SU-DHL-6 (cell line): ENCODE results near the gene ANTXR1.

Experiments used
- EZH2phosphoT487 ChIP-seq: fragments of 200-600 bp; sonication (generic), shearing (Covaris generic); conservative IDR thresholded peaks from 2 replicates; pipeline ENCODE4 v1.6.1; 2018; ENCODE audit warnings: mild to moderate bottlenecking, antibody characterized with exemption, low read length, moderate library complexity, mixed read lengths
- TF ChIP-seq, protein P1 (sequence below): fragments of 200-600 bp; sonication (generic); IDR thresholded peaks from one replicate; pipeline ENCODE4 v1.5.1; 2017; ENCODE audit warnings: antibody characterized with exemption, mild to moderate bottlenecking, low read length, moderate library complexity; ENCODE audit not compliant: insufficient read depth, poor library complexity, severe bottlenecking

DNA sequence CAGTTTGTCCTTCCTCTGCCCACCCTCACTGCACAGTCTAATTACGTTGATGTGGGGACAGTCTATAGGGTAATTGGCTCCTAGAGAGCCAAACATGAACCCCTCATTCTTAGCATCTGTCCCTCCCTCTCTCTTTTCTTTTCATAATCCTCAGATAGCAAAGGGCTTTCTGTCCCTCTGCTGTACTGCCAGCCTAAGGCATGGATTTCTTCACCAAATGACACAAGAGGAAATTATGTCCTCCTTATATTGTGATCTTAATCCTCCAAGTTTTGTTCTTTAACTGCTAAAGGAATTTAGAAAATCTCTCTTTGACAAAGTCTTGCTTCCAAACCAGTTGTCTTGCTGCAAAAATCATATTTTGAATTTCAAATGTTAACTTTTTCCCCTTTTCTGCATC is 18.5 kb downstream of the ANTXR1 start:
- TF ChIP-seq, protein P1, sequence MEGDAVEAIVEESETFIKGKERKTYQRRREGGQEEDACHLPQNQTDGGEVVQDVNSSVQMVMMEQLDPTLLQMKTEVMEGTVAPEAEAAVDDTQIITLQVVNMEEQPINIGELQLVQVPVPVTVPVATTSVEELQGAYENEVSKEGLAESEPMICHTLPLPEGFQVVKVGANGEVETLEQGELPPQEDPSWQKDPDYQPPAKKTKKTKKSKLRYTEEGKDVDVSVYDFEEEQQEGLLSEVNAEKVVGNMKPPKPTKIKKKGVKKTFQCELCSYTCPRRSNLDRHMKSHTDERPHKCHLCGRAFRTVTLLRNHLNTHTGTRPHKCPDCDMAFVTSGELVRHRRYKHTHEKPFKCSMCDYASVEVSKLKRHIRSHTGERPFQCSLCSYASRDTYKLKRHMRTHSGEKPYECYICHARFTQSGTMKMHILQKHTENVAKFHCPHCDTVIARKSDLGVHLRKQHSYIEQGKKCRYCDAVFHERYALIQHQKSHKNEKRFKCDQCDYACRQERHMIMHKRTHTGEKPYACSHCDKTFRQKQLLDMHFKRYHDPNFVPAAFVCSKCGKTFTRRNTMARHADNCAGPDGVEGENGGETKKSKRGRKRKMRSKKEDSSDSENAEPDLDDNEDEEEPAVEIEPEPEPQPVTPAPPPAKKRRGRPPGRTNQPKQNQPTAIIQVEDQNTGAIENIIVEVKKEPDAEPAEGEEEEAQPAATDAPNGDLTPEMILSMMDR = no peak
- TF ChIP-seq EZH2phosphoT487 = no peak
